Activated CD4-positive, alpha-beta T cell treated with anti-CD3 and anti-CD28 coated beads, Interleukin-2, amount 50 U/mL, for 24 hours (primary cell): Measurements from ENCODE around the gene CLTB.

Experiments
- DNase-seq, 2 donors: peaks; one replicate each; pipeline ENCODE4 v3.0.0-alpha.2; 2020; ENCODE audit warnings: low read depth in 1 of 2, low spot score in 1 of 2

Gene CLTB

DNA sequence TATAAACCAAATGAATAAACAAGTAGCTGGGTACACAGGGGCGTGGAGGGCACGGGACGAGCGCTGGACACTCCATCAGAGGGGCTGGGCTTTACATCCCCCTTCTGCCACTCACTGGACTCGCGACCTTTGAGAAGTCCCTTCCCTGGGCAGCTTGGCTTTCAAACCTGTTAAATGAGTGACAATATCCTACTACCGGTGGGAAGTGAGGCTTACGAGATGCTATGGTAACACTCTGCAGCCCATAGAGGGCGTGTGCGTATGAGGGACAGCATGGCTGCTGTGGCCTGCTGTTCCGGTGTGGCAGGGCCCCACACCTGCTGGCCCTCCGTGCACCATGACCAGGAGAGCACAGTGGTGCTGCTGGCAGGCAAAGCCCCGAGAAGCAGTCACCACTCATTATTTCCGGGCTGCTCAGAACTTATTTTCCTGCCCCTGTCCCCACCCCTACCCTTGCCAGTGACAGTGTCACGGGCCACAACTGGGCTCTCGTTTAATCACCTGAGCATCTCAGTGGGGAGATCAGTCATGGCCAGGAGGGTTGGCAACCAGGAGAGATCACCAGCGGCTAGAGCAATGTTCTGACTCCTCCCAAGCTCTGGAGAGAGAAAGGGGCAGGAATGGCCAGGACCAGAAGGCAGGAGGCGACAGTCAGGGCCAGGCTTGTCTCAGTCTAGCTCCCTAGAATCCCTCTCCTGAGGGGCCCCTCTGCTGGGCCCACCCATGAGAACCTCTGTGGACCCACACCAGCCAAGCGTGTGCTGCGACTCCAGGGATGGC is 10.5 kb downstream of the CLTB start:
- no peak for DNase-seq

DNA sequence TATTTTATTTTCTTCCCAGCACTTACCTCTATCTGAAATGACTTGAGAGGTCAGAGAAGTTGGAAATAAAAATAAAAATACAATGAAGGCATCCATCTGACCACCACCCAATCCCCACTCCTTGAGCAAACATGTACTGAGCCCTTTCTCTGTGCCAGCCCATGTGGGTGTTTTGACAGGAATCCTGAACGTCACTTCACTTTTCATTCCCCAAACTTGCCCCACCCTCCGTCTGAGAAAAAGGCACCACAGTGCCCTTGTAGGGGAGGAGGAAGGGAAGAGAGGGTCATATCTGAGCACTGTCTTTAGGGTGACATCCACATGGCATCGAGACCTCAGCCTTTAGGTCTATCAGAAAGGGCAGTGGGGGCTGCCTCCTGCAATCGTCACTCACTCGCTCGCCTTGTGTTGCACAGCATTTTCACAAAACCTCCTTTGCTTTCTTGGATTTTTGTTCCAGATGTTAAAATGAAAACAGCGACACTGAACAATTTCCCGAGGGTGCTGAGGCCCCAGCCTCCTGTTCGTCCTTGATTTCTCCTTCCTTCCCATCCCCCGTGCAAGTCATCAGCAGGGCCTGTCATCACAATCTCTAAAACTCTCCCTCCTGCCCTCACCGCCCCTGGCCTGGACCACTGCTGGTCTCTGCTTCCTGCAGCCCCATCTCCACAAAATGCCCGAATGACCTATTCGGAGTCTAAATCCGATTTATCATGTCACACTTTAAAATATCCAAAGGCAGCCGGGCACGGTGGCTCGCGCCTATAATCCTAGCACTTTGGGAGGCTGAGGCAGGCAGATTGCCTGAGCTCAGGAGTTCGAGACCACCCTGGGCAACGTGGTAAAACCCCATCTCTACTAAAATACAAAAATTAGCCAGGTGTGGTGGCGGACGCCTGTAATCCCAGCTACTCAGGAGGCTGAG is 14.8 kb downstream of the CLTB start:
- no peak for DNase-seq

DNA sequence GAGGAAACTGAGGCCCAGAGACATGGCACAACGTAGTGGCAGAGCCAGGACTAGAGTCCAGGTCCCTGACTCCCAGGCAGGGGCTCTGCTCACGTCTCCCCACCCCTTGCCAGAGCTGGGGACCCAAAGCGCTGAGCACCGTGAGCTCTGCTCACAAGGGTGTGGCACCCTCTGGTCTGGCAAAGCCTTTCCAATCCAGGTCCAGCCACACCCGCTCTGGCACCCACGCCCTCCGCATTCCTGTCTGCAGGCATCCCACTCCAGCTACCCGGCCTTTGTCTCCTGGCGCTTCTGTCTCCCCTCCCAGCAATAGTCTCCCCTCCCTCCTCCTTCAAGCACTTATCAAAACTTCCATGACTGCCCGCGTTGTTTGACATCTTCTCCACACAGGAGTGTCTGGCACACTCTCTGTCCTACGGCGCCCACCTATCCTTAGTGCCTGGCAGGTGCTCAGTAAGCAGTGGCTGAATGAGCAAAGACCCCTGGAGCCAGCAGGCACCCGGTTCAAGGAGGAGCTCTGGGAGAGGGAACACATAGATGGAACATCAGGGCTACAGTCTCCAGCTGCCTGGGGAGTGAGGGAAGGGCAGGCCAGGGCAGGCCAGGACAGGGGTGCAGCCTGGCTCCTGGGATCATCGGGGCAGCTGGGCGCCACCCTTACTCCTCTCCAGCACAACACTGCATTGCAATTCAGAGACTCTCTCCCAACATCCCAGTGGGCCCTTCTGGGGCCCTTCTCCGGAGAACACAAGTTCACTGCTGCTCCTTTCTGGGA is 15.8 kb downstream of the CLTB start:
- DNase-seq = no peak

DNA sequence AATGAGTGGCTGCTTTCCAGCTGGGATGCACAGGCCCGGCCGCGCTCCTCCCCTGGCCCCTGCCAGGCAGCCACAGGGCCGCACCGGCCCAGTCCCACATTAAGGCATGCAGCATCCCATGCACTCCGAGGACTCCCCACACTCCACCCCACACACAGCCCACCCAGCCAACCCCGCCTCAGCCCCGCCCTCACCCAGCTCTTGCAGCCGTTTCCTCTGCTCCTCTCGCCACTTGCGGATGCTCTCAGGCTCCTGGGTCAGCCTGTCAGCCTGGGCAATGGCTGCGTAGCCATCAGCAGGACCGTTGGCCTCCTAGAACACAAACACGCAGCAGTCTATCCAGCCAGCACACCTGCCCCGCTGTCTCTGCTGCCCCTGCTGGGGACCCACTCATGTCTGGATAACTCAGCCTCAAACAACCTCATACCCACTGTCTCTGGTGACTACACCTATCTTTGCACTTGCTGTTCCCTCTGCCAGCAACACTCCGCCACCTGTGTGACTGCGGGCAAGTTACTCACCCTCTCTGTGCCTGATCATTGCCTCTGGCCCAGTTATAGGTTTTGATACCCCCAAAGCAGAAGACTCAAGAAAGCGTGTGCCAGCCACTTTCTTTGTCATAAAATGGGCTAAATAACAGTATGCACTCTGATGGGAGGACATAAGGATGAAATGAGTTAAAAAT is 18.5 kb downstream of the CLTB start:
- DNase-seq = no peak

DNA sequence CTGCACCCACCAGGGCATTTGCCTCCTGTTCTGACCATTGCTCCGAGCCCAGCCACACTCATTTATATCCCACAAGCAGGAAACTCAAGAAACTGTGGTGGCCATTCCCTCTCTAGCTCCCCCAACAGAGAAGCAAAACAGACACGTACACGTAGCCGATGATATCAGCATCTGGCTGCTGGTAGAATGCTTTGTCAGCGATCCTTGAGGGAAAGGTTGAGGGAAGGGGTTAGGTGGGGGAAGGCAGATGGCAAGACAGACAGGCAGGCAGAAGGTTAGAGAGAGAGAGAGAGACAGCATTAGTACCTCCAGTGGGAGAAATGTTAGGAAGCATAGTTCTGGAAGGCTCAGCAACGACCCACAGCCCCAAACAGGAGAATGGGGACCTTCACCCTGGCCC is 20.0 kb downstream of the CLTB start:
- DNase-seq = no peak

DNA sequence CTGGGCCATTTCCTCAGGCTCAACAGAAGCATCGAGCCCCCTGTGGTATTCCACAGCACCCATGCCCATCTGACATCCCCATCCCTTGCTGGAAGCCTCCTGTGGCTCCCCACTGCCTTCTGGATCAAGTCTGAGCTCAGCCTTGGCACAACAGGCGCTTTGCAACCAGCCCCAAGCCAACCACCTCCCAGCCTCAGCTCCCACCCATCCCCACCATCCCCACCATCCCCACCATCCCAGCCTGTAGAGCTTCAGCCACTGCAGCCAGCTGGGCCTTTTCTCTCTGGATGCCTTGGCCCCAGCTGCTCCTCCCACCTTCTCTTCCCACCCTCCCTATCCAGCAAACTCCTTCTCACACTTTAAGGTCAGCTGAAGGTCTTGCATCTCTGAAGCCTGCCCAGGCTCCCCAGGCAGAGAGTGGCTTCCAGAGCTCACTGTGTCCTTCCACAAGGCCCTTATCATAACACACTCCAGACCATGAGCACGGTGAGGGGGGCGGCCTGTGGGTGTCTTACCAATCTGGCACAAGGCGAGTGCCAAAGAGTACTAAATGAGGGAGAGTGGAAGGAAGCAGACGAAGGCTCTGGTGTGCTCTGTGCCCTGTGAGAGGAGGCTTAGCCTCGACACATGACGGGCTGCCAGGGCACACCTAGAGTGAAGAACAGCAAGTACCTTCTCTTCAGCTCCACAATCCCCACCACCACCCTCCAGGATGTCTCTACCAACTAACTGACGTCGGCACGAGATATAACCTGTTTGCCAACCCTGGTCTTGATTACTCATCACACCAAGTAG is 21.3 kb downstream of the CLTB start:
- no peak for DNase-seq

DNA sequence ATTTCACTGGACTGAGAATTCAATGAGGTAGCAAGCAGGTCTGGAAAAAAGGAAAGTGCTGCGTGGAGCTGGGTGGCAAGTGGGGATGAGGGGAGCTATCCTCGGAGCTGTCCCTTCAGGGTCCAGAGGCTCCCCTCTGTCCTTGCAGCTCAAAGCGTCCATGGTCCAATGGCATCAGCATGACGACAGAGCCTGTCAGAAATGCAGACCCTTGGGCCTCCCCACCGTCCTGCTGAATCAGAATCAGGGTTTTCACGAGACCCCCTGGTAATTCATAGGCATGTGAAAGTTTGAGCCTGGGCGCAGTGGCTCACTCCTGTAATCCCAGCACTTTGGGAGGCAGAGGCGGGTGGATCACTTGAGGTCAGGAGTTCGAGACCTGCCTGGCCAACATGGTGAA is 22.2 kb downstream of the CLTB start:
- DNase-seq = no peak

DNA sequence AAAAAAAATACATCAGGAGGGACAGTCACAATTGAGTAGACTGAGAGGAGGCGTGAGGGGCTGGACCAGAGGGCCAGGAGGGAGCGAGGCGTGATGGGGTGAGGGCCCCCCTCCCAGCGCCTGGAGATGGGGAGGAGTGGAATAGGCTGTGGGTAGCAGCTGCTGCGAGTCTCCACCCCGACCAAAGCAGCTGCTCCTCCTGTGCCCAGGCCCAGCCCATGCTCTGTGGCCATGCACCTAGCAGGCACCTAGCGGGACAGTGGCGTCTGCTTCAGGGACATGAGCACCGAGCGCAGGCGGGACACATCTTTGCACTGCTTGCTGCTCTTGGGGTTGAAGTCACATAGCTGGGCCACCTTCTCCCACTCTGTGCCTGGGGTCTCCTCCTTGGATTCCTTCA is 23.8 kb downstream of the CLTB start:
- no peak for DNase-seq

DNA sequence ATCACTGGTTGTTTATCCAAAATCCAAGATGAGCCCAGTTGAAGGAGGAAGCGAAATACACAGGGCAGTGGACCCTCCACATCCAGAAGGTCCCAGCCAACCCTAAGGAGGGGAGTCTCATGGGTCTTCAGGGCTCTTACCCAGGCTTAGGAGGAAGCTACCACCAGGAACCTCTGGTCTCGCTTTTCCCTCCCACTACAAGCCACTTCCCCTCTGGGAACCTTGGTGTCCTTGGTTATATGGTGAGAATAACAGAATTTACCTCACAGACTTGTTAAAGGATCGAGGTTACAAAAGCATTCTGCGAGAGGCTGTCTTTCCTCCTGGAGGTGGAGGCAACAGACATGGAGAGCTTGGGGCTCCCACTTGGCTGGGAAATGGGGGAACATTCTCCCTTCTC is 24.3 kb downstream of the CLTB start:
- no peak for DNase-seq

DNA sequence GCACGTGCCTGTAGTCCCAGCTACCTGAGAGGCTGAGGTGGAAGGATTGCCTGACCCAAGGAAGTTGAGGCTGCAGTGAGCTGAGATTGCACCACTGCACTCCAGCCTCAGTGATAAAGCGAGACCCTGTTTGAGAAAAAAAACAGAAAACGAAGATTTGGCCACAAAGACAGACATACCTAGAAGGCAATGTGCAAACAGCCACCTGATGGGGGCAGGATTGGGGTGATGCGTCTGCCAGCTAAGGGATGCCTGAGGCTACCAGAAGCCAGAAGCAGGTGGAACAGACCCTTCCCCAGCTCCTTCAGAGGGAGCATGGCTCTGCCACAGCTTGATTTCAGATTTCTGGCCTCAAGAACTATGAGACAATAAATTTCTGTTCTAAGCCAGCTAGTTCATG is 24.9 kb downstream of the CLTB start:
- no peak for DNase-seq

DNA sequence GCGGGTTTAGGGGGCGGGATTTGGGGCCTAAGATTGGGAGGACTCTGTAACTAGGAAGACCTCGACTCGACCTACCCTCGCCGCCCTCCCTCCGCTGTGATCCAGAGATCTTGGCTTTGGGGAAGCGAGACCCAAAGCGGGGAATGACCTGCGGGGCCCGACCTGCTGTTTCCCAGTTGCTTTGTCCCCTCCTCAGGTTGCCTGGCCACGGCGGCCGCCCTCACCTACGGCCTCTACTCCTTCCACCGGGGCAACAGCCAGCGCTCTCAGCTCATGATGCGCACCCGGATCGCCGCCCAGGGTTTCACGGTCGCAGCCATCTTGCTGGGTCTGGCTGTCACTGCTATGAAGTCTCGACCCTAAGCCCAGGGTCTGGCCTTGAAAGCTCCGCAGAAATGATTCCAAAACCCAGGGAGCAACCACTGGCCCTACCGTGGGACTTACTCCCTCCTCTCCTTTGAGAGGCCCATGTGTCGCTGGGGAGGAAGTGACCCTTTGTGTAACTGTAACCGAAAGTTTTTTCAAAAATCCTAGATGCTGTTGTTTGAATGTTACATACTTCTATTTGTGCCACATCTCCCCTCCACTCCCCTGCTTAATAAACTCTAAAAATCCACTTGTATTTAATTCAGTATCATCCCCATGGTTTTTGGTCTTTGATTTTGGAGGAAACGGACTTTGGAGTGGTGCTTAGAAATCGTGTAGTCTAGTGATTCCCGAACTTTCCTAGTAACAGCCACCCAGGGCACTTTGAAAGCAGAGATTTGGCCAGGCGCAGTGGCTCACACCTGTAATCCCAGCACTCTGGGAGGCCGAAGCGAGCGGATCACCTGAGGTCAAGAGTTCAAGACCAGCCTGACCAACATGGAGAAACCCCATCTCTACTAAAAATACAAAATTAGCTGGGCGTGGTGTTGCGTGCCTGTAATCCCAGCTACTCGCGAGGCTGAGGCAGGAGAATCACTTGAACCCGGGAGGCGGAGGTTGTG is 26.9 kb downstream of the CLTB start:
- no peak for DNase-seq

DNA sequence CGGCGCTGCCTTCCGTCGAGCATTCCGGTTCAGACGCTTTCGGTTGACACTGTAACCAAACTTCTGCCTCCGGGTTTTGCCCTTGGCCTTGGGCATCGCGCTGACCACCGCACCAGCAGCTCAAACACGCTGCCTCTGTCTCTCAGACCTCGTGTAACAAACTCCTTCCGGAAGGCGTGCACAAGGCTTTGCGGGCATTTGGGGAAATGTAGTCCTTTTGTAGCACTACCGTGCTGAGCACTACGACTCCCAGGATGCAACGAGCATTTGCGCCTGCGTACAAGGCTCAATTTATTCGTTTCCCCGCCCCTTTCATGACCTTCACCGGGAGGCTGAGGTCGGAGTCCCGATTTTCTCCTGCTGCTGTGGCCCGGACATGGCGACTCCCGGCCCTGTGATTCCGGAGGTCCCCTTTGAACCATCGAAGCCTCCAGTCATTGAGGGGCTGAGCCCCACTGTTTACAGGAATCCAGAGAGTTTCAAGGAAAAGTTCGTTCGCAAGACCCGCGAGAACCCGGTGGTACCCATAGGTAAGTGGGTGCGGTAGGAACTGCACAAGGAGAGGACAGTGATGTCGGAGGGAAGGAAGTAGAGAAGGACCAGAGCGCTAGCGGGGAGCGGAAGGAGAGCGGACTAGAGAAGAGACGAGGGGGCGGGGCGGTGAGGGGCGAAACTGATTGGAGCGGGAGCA is 27.8 kb downstream of the CLTB start, which contains the start of the genes HIGD2A and NOP16:
Gene HIGD2A (plus strand): TSS at position 308 of the 691 bp plus-strand sequence. CDS start 69 bp downstream, at position 377.
Gene NOP16 (minus strand): TSS at position 155 of the 691 bp plus-strand sequence. CDS start 59 bp downstream, at position 96.
- peak; percentile 95 to 99 for DNase-seq

DNA sequence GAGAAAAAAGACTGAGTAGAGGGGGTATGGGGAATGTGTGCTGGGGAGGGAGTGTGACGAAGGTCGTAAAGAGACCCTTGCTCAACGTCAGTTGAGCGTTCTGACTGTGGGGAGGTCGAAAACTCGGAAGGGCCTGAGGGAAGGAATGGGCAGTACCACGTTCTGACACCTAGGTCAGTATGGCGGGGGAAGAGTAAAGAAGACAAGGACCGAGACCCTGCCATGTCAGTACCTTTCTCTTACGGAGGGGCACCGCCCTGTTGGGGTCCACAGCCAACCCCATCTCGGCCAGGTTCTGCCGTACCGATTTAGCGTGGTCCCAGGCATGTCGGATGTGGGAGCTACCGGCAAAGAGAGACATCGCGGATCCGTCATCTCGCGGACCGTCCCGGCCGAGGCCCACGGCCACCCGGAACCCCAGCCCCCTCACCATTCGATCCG is 28.3 kb downstream of the CLTB start:
- no peak for DNase-seq

DNA sequence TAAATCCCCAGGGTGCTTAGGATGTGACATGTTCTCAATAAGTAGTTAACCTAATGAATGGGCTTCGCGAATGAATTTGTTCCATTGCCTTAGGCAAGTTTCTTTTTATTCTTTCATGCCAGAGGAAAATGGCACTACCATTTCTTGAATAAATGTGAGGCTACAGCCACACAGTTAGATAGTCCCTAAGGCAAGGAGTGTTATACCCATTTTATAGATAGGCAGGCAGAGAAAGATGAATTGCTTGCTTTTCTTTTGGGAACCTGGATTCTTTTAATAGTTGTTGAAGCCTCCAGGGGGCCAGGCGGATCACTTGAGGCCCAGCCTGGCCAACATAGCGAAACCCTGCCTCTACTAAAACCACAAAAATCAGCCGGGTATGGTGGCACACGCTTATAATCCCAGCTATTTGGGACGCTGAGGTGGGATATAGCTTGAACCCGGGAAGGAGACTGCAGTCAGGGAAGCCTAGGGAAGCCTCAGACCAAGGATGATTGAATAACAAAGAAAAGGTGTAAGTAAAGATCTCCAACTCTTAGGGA is 28.9 kb downstream of the CLTB start:
- no peak for DNase-seq

DNA sequence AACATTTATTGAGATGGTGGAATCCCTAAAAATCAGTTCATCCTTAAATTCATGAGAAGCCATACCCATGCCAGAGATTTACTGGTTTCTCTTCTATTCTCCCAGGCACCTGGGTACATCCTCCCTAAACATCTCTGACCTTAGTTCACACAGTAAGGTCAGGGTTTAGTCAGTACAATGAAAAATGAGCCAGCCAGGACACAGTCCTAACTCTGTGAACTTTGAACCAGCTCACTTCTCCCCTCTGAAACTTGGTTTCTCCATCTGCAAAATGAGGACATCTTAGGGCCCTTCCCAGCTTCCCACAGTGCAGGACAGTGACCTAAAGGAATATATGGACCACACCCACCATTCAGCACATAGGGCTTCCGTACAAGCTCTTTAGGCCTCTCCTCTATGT is 29.8 kb downstream of the CLTB start:
- DNase-seq = no peak

DNA sequence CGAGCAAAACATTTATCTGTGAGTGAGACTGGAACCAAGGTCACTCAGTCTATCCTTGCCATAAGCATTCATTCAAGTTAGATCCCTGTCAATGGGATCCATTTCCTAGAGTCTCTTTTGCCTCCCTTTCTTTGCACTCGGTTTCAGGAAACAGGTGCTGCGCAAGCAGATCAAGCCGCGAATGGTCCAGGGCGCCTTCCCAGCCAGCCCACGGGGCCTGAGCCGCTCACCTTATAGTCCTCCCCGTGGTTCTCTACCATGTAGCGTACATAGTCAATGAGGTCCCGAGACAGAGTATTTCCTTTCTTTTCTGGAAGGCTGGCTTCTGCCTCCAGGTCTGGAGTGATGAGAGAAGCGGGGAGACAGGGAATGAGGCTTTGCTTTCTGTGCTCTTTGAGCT is 31.3 kb downstream of the CLTB start:
- no peak for DNase-seq

DNA sequence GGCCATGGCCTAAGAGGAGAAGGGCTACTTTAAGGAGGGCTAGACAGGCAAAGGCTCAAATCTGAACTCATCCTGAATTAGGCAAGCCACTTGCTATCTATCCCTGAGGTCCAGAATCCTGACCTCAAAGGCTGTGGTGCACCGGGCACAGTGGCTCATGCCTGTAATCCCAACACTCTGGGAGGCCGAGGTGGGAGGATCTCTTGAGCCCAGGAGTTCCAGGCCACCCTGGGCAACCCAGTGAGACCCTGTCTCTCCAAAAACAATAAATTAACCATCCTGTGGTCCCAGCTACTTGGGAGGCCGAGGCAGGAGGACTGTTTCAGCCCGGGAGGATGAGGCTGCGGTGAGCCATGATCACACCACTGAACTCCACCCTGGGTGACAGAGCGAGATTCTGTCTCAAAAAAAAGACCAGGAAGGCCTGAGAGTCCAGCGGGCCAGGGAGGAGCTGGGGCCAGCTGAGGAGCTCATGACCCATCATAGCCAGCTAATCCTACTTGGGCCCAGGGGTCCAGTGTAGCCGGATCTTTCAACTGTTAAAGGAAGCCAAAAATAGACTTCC is 31.9 kb downstream of the CLTB start:
- DNase-seq = no peak
